BE2C (cell line): ENCODE data around the gene GNS.

Experiments
- DNase-seq: peaks from one replicate; pipeline ENCODE4 v3.0.0-alpha.2; 2020
- H3K27me3 ChIP-seq: fragments of 250-450 bp; sonication (Bioruptor Pico); 2 replicates; pipeline ENCODE4 v1.5.1; 2020; ENCODE audit warnings: mild to moderate bottlenecking
- H3K36me3 ChIP-seq: fragments of 250-450 bp; sonication (Bioruptor Pico); 2 replicates; pipeline ENCODE4 v1.5.1; 2020; ENCODE audit warnings: mild to moderate bottlenecking
- H3K4me1 ChIP-seq: fragments of 250-450 bp; sonication (Bioruptor Pico); 2 replicates; pipeline ENCODE4 v1.5.1; 2020
- H3K4me3 ChIP-seq: 2 replicates; pipeline ENCODE4 v1.5.1; 2011; ENCODE audit warnings: low read depth, low read length
- H3K9me3 ChIP-seq: fragments of 250-450 bp; sonication (Bioruptor Pico); 2 replicates; pipeline ENCODE4 v1.5.1; 2020
- CTCF ChIP-seq: IDR thresholded peaks from 2 replicates; pipeline ENCODE4 v1.5.1; 2012; ENCODE audit warnings: mild to moderate bottlenecking, low read depth, low read length

The GNS gene

GRCh38 chr12:64745259-64745807, 13.9 kb downstream of the GNS start:
- Histone ChIP-seq H3K4me1 (no peaks in the 10 kb centered on the region; the same call in 1 of the 2 replicates), H3K36me3 (peaks cover 37% of the 10 kb centered on the region), H3K9me3 (no peaks in the 10 kb centered on the region), H3K27me3 (no peaks in the 10 kb centered on the region), H3K4me3 (no peak overlapping the region)
- DNase-seq: no peak
- TF ChIP-seq CTCF: no peak

GRCh38 chr12:64744422-64745258, 14.6 kb downstream of the GNS start:
- no peaks in the 10 kb centered on the region; the same call in 1 of the 2 replicates for H3K4me1 ChIP-seq
- DNase-seq: no peak
- H3K27me3 ChIP-seq: no peaks in the 10 kb centered on the region
- H3K9me3 ChIP-seq: no peaks in the 10 kb centered on the region
- H3K36me3 ChIP-seq: peaks cover 35% of the 10 kb centered on the region
- no peak overlapping the region for H3K4me3 ChIP-seq
- no peak for TF ChIP-seq CTCF

GRCh38 chr12:64743206-64743605, 16.0 kb downstream of the GNS start:
- Histone ChIP-seq H3K27me3 (no peaks in the 10 kb centered on the region), H3K36me3 (peaks cover 44% of the 10 kb centered on the region)

GRCh38 chr12:64742416-64742815, 16.8 kb downstream of the GNS start:
- H3K9me3 ChIP-seq: no peaks in the 10 kb centered on the region
- H3K27me3 ChIP-seq: no peaks in the 10 kb centered on the region
- TF ChIP-seq CTCF: no peak
- H3K4me3 ChIP-seq: no peak overlapping the region
- H3K36me3 ChIP-seq: peaks cover 49% of the 10 kb centered on the region
- no peaks in the 10 kb centered on the region; the same call in 1 of the 2 replicates for H3K4me1 ChIP-seq
- no peak for DNase-seq

More at GRCh38 chr12:64743206-64743605, 16.0 kb downstream of the GNS start:
- no peaks in the 10 kb centered on the region for H3K9me3 ChIP-seq
- no peak for DNase-seq
- no peak overlapping the region for H3K4me3 ChIP-seq
- TF ChIP-seq CTCF: no peak
- H3K4me1 ChIP-seq: no peaks in the 10 kb centered on the region; the same call in 1 of the 2 replicates

- H3K36me3 ChIP-seq: peaks cover 51% of the 10 kb centered on the region
- no peak for DNase-seq
- TF ChIP-seq CTCF: no peak
These were observed 18.6 kb downstream of the GNS start for GRCh38 chr12:64740646-64741045.

GRCh38 chr12:64739778-64740177, 19.4 kb downstream of the GNS start:
- Histone ChIP-seq H3K27me3 (no peaks in the 10 kb centered on the region), H3K4me1 (no peaks in the 10 kb centered on the region; the same call in 1 of the 2 replicates), H3K9me3 (no peaks in the 10 kb centered on the region), H3K36me3 (peaks cover 51% of the 10 kb centered on the region), H3K4me3 (no peak overlapping the region)
- DNase-seq: no peak
- no peak for TF ChIP-seq CTCF

More at GRCh38 chr12:64740646-64741045, 18.6 kb downstream of the GNS start:
- H3K4me3 ChIP-seq: no peak overlapping the region
- no peaks in the 10 kb centered on the region; the same call in 1 of the 2 replicates for H3K4me1 ChIP-seq
- H3K27me3 ChIP-seq: no peaks in the 10 kb centered on the region
- no peaks in the 10 kb centered on the region for H3K9me3 ChIP-seq
